ENCODE results near the gene CDC42BPB. TPM values are rescaled to one million over a fixed set of nuclear protein-coding genes. Genes with fewer than 3 reads are reported as not detected.

CDC42BPB gene
- total and polyA plus RNA-seq, 11 donors, result 31.1 to 124 (median 68.9) TPM

DNA sequence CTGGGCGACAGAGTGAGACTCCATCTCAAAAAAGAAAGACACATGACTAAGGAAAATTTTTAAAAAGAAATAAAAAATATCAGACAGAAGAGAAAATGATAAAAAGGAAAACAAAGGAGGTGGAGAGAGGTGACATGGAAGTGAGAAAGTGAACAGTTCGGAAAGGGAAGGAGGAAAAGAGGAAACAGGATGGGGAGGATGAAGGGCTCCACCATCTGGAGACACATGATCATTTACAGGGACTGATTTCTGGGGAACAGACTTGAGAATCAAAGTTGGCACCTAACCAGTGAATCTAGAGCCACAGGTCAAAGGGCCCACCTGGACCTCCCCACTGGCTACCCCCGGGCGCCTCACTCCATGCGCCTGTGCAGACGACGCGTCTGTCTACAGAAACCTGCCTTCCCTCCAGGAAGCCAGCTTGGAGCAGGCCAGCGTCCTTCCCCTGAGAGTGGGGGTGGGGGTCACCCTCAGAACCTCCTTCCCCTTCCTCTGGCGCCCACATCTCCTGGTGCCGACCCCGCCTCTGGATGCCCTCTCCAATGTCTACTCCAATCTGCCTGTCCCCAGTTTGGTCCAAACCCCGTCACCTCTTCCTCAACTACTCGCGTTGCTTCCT is 74.4 kb downstream of the CDC42BPB start:
- Histone ChIP-seq H3K9me3 (peaks cover 0 to 4% (median 2%) of the 10 kb centered on the region in 12 donors), H3K4me3 (no peak overlapping the region), H3K36me3 (peaks cover 1 to 91% (median 84%) of the 10 kb centered on the region in 9 donors), H3K27ac (no peak overlapping the region), H3K4me1 (no peaks in the 10 kb centered on the region), H3K27me3 (no peaks in the 10 kb centered on the region)
- intact Hi-C loops (cut with DNase I), result no loop called here
- DNase-seq, result no peak
- TF ChIP-seq, protein P1, sequence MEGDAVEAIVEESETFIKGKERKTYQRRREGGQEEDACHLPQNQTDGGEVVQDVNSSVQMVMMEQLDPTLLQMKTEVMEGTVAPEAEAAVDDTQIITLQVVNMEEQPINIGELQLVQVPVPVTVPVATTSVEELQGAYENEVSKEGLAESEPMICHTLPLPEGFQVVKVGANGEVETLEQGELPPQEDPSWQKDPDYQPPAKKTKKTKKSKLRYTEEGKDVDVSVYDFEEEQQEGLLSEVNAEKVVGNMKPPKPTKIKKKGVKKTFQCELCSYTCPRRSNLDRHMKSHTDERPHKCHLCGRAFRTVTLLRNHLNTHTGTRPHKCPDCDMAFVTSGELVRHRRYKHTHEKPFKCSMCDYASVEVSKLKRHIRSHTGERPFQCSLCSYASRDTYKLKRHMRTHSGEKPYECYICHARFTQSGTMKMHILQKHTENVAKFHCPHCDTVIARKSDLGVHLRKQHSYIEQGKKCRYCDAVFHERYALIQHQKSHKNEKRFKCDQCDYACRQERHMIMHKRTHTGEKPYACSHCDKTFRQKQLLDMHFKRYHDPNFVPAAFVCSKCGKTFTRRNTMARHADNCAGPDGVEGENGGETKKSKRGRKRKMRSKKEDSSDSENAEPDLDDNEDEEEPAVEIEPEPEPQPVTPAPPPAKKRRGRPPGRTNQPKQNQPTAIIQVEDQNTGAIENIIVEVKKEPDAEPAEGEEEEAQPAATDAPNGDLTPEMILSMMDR (IDR thresholded peaks at IDR 0.05), result no peak
- TF ChIP-seq POLR2A (IDR thresholded peaks at IDR 0.05), result no peak
- peak in 1 of 4 donors; percentile 13 for ATAC-seq
- 85 to 92% (median 89%) methylated on average over 14 to 15 of the region's 15 CpGs for WGBS, 4 donors

DNA sequence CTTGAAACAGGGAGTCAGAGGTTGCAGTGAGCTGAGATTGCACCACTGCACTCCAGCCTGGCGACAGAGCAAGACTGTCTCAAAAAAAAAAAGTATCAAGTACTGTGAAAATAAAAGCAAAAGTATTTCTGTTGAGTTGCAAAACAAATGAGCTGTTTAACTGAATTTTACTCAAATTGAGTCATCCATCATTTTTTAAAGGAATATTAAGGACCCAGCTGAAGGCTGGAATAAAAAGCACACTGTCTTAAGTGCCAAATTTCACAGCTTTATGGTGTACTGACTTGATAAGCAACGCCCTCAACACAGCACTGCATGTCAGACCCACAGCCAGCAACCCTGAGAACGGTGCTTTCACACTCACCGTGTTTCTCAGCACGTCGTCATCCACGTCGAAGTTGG is 76.9 kb downstream of the CDC42BPB start:
- peaks cover 0 to 98% (median 94%) of the 10 kb centered on the region in 9 donors for H3K36me3 ChIP-seq
- H3K9me3 ChIP-seq, result no peaks in the 10 kb centered on the region
- TF ChIP-seq POLR2A (IDR thresholded peaks at IDR 0.05), result no peak
- TF ChIP-seq, protein P1 (IDR thresholded peaks at IDR 0.05), result no peak
- H3K4me1 ChIP-seq, result no peaks in the 10 kb centered on the region
- no peaks in the 10 kb centered on the region for H3K27me3 ChIP-seq
- H3K4me3 ChIP-seq, result no peak overlapping the region
- DNase-seq (no peak), ATAC-seq (peak in 3 of 4 donors; percentile 29 to 67 (median 38))
- intact Hi-C loops (cut with DNase I), result no loop called here
- no peak overlapping the region for H3K27ac ChIP-seq
- 60 to 74% (median 71%) methylated on average over 8 of the region's 8 CpGs for WGBS, 4 donors

DNA sequence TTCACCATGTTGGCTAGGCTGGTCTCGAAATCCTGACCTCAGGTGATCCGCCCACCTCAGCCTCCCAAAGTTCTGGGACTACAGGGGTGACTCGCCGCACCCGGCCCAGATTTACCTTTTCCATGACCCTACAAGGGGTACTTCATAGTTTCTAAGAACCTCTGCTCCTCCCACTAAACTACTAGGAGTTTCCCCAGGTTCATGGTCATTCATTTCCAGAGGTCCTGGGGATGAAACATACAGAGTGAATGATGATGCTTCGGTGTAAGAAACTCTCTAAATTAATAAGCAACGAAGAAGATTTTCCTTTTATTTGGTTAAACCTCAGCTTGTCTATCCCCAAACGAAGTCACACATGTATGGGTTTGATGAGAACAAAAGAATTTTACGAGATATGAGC is 77.9 kb downstream of the CDC42BPB start:
- intact Hi-C loops (cut with DNase I), result no loop called here
- no peaks in the 10 kb centered on the region for H3K9me3 ChIP-seq
- no peak overlapping the region for H3K4me3 ChIP-seq
- WGBS, 4 donors, result 95 to 97% (median 95%) methylated on average over 9 of the region's 9 CpGs
- no peak overlapping the region for H3K27ac ChIP-seq
- DNase-seq (no peak), ATAC-seq (no peak)
- H3K36me3 ChIP-seq, result peaks cover 0 to 100% (median 97%) of the 10 kb centered on the region in 9 donors
- TF ChIP-seq, protein P1 (IDR thresholded peaks at IDR 0.05), result no peak
- TF ChIP-seq POLR2A (IDR thresholded peaks at IDR 0.05), result no peak
- no peaks in the 10 kb centered on the region for H3K4me1 ChIP-seq
- no peaks in the 10 kb centered on the region for H3K27me3 ChIP-seq

DNA sequence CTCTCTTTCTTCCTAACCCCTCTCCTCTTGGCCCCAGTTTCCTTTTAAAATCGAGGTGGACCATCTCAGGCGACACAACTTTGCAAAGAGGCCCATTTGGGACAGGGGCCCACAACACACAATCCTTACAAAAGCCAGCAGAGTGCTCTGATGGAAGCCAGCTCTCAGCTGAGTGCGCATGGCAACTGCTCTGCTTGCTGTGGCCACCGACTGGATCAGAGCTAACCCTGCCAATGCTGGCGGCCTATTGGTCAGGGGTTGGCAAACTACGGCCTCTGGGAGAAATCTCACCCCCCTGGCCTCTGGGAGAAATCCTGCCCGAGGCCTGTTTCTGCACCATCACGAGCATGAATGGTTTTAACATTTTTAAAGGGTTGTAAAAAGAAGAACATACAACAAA is 79.9 kb downstream of the CDC42BPB start:
- peaks cover 0 to 100% (median 96%) of the 10 kb centered on the region in 9 donors for H3K36me3 ChIP-seq
- H3K4me1 ChIP-seq, result no peaks in the 10 kb centered on the region
- 90 to 95% (median 92%) methylated on average over 8 of the region's 8 CpGs for WGBS, 4 donors
- no peaks in the 10 kb centered on the region for H3K9me3 ChIP-seq
- no peak overlapping the region for H3K27ac ChIP-seq
- no peaks in the 10 kb centered on the region for H3K27me3 ChIP-seq
- no peak for ATAC-seq
- TF ChIP-seq, protein P1 (IDR thresholded peaks at IDR 0.05), result no peak
- TF ChIP-seq POLR2A (IDR thresholded peaks at IDR 0.05), result no peak
- intact Hi-C loops (cut with DNase I), result no loop called here
- H3K4me3 ChIP-seq, result no peak overlapping the region
- no peak for DNase-seq
